GM19099 (cell line): Measurements from ENCODE around the gene OSBPL5.

Source experiments
- POLR2A ChIP-seq: IDR thresholded peaks from 3 replicates; pipeline ENCODE4 v1.6.1; 2011; ENCODE audit warnings: low read depth; ENCODE audit not compliant: insufficient read length; ENCODE audit errors: extremely low read depth

The OSBPL5 gene

DNA sequence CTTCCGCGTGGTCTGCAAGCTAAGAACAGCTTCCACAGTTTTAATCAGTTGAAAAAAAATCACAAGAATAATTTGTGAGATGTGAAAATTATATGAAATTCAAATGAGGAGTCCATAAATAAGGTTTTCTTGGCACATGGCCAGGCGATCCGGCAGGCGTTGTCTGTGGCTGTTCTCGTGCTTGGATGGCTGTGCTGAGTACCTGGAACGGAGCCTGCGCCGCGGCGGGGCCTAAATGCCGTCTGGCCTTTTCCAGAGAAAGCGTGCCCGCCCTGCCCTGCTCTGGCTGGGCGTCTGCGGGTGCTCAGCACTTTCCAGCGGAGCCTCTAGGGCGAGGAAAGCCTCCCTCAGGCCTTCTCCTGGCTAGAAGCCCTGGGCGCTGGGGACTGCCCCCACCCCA lies 41.8 kb downstream of the OSBPL5 start:
- TF ChIP-seq POLR2A = no peak

DNA sequence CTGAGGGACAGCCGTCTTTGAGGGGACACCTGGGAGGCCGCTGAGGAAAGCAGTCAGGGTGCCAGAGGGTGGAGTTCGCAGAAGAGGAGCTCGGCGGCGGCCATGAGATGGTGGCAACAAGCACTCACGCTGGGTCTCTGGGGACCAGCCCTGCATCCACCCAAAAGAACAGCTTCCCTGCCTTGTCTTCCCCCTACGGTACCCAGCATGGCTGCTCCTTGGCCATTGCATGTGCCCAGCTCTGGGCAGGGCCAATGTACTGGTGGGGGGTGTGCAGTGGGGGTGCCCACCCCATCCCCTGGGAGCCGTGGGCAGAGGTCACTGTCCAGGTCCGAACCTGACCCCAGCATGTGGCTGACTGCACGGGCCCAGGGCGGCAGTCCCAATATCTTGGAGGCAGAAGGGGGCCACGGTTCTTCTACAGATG lies 42.3 kb downstream of the OSBPL5 start:
- no peak for TF ChIP-seq POLR2A

DNA sequence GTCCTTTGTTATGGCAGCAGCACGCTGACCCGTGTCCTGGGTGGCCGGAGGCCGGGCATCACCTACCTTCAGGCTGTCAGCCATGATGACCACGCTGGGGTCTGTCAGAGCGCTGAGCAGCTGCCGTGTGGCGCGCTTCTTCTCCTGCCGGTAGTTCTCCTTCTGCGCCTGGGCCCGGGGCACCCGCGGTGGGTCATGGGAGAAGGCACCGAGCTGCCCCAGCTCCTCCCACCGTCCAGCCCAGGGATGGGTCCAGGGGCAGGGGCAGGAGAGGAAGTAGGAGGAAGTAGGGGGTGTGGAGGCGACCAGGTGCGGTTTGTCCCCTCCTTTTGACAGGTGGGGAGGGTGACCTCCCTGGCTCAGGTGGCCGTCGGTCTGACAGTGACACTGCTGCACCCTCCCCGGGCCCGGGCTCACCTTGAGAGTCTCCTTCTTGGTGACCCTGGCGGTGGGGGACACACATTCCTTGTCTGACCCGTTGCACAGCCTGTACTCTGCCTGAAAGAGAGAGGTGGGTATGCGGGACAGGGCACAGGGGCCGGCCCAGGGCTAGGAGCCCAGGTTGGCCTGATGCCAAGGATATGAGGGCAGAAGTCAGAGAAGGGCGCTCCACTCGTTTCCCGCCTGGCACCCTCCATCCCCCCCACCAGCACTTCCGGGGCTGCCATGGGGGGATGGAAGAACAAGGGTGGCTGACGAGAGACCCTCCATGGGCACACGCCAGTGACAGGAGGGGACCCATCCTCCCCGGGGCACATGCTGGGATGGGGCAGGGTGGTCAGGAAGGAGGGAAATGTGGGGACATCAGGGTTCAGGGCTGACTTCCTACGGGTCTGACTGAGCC lies 43.0 kb downstream of the OSBPL5 start:
- TF ChIP-seq POLR2A = no peak

DNA sequence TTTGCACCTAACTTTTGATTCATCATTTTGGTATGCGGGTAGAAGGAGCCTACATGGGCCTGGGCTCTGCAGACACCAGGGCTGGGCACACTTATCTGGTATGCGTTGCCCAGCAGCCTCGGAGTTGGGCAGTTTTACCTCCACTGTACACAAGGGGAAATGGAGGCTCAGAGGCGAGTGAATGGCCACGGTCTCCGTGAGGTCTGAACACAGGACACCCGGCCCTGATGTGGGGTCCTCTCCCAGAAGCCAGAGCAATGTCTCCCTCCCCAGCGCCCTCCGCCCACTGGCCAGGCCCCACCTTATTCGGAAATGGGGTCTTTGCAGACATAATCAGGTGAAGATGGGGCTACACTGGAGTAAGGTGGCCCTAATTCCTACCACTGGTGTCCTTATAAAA lies 43.7 kb downstream of the OSBPL5 start:
- TF ChIP-seq POLR2A = no peak

DNA sequence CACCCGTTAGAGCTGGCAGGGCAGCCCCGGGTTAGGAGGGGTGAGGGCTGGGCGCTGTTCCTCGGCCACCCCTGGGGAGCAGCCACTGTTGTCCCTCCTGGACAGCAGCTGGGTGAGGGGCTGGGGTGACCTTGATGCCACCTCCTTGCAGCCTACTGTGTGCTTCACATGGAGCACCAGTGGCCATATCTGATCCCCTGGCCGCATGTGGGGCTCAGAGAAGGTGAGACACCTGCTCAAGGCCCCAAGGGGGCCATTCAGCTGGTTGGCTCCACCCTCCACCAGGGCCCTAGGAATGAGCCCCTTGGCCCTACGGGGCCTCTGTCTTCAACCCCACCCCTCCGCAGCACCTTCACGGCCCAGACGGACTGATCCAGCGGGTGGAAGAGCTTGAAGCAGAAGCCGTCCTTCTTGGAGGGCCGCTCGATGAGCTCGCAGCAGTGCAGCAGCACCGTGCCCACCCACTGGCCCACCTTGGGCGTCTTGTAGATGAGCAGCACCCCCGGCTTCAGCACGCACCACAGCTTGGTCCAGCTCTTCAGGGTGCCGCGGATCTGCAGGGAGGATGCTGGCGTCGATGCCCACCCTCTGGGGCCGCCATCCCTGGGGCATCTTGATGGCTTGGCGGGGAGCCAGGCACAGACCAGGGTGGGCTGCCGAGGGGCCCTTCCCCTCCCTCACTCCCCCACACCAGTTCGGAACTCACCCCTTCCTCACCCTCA lies 44.9 kb downstream of the OSBPL5 start:
- no peak for TF ChIP-seq POLR2A

DNA sequence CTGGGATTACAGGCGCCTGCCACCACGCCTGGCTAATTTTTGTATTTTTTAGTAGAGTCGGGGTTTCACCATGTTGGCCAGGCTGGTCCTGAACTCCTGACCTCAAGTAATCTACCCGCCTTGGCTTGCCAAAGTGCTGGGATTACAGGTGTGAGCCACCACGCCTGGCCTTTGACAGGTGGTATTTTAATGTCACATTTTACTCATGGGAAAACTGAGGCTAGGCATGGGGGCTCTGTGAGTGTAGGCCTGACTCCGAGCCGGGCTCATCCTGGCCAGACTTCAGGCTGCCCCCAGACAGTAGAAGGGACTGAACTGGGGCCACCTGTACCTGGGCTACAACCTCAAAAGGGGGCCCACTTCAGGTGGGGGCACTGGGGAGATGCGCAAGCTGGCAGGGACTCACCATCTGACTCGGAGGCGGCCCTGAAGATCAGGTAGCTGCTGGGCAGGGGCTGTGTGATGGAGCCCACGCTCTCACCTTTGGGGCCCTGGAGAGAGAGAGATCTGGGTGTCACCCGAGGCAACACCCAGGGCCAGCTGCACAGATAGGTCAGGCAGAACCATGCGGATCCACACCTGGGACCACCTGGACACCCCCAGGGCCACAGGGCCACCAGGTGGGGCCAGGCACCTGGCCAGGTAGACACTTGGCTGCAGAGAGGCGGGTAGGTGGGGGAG lies 45.8 kb downstream of the OSBPL5 start:
- no peak for TF ChIP-seq POLR2A

DNA sequence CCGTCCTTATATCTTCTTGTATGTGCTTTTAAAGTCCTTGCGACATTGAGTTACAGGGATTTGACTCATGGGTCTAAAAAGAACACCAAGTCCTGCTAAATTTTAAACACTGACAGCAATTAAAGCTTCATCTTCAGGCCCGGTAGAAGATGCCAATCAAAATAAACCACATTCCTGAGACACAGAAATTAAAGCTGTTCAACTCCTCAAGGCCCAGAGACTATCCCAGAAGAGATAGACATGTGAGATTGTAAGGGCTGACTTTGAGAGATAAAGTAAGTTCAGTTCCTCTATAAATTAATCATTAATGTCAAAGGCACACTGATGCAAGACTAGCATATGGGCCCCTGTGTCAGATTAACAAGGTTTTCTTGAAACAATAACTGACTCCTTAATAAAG lies 49.8 kb downstream of the OSBPL5 start:
- TF ChIP-seq POLR2A = no peak

DNA sequence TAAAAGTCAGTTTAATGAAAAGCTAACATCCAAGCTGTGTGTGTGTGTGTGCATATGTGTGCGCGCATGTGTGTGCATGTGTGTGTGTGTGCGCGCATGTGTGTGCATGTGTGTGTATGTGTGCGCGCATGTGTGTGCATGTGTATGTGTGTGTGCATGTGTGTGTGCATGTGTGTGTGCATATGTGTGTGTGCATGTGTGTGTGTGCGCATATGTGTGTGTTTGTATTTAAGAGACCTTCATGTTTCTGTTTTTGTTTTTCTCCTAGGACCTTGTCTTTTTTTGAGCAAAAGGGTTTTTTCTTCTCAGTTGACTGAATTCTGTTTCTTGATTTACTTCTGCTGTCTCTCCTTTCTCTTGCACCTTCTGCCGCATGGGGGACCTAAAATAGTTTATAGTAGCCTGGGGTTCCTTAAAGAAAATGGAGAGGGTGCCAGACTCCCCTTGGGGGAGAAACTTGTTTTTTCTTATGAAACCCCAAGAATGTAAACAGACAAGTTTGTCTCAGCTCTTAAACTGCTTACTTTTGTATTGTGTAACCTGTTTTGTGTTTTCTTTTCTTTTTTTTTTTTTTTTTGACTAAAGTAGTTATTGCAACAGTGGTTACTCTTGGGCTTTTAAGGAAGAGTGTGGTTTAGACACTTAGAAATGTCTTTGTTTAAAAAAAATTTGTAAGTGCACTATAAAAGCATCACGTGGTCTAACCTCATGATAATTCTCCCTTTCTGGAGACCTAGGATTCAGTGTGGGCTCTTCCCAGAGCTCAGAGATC lies 53.0 kb downstream of the OSBPL5 start:
- no peak for TF ChIP-seq POLR2A

DNA sequence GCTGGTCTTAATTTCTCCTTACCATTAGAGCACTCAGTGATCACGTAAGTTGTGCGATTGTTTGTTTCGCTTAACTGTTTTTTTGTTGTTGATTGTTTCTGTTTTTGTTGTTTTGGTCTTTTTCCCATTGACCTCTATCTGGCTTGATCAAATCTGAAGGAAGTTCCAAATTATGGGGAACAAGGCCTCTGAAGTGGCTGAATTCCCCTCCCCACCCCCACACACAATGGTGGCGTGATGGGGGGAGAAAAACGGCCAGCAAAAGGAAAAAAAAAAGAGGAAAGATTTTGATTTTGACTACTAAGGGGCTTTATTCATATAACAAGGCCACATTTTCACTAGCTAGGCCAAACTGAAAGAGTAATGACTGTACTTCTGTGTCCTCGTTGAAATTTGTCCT lies 53.6 kb downstream of the OSBPL5 start:
- TF ChIP-seq POLR2A = no peak

DNA sequence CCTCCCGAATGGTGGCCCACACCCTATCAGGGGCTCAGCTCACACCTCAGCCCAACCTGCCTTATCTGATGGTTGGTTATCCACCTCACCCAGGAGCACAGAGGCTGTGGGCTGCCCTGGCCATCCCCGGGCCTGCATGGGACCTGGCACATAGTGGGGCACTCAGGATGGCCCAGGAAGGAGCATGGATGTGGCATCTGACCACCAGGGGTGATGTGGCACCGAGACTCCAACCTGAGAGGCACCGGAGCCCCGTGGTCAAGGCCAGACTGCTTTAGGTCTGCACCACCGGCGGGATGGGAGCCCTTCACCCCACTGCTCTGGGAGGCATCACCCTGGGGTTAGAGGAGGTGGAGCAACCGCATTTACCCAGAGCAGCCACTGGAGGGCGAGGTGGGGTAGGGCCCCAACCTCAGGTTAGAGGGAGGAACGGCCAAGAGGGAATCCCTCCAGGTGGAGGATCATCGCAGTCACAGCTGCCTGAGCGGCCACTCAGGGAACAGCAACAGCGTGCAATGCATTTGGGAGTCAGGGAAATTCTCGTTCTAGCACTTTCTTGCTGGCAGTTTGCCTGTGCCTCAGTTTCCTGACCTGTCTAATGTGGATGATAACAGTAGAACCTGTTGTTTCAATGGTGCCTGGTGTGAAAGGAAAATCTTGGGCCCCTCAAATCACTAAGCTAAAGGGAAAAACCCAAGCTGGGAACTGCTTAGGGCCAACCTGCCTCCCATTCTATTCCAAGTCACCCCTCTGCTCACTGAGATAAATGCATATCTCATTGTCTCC lies 55.0 kb downstream of the OSBPL5 start:
- no peak for TF ChIP-seq POLR2A

DNA sequence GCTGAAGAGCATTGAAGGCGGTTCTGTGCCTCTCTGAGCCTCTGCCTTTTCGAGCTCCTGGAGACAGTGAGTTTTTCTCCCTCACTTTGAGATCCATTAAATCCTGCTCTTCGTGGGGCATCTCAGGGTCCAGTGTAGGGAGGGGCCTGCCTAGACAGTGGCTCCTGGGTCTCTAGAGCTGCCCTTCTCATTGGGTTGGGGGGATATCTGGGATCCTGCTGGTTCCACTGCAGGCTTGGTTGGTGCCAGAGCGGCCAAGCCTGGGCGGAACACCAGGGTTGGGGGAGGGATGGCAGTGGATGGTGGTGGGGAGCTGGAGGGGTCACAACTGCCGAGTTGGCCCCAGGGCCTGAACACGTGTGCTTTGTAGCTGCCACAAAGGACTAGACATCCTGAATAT lies 55.7 kb downstream of the OSBPL5 start:
- TF ChIP-seq POLR2A = no peak

DNA sequence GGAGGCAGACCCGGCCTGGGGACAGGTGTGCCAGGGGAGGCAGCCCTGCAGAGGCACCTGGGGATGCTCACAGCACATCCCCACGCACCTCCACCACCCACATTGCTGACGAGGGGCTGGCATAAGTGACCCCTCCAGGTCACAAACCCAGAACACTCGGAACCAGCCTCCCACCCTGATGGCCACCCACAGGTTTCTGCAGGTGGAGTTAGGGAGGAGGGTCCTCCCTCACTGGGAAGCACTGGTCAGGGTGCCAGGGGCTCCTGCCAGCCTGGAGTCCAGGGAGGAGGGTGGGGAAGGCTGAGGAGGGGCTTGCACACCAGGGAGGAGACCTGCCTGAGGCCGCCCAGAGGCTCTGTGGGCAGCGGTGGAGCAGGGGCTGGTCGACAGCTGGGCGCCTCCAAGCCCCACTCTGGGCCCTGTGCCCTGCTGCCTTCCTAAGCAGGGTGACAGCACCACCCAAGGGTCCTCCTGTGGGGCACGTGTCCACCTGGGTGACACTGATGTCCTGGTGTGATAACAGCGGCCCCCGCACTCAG lies 56.9 kb downstream of the OSBPL5 start:
- TF ChIP-seq POLR2A = no peak

DNA sequence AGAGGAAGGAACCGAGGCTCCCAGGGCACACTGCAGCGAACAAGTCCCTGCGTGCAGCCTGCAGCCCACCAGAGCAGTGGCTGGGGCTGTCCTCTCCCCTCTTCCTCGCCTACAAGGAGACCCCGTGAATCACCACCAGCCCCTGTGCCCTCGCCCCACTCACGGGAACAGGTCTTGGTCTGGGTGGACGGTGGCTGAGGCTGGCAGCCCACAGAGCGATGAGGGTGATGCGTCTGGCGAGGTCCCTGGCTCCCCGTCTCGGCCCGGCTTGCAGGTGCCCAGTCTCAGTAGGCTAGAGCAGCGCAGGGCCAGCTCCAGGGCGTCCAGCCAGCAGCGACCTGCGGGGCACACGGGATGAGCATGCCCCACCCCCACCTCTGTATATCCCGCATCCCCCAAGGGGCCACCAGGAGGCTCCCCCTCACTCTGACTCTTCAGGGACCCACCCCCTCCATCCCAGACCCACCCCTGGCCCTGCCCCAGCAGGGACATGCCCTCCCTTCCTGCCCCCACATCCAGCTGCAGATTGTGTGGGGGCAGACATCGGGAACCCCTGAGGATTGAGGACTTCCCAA lies 57.4 kb downstream of the OSBPL5 start:
- TF ChIP-seq POLR2A = no peak

DNA sequence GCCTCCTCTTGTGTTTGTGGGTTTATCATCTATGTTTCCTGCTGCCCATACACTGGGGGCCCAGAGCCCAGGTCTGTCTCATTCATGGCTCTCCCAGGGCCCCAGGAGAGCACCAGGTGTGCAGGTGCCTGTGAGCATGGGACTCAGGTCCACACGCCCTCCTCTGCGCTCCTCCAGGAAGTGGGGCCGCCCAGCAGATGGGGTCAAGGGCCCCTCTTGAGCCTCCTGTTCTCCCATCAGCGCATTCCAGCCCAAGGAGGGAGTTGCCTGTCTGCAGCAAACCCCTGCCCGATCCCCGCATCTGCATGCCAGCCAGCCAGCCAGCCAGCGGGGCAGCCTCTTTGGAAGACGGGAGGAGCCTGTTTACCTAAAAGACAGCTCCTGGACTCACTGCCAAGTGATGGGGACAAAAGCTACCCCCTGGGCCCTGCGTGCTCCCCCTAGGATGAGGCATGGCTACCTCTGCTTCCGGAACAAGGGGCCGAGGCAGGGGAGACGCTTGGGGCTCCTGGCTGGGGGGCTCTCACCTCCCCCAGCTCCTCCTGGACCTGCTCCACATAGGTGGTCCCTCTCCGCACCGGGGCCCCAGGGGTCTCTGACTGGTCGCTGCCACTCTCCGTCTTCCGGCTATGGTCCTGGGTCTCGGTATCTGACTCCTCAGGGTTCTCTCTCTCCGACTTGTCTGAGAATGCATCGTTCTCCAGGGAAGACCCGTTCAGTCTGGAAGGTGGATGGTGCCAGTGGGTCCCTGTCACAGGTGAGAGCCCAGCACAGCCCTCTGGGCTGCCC lies 58.2 kb downstream of the OSBPL5 start:
- TF ChIP-seq POLR2A = no peak
